Esophagus squamous epithelium (tissue), 5 donors: ENCODE results near the gene SSH3. TPM values are rescaled to one million over a fixed set of nuclear protein-coding genes. Genes with fewer than 3 reads are reported as not detected.

Experiments
- DNase-seq: peaks from one replicate; lab custom pipeline; 2025; lab: John Stamatoyannopoulos, UW
- H3K27ac ChIP-seq, 4 donors: fragments of 200-600 bp; sonication (generic); one replicate each; pipeline ENCODE4 v1.5.1; 2016 to 2019; ENCODE audit warnings: mild to moderate bottlenecking in 1 of 4
- H3K27me3 ChIP-seq, 4 donors: fragments of 200-600 bp; sonication (generic); 1 replicate in 3 of 4; 2 replicates in 1 of 4; pipeline versions ENCODE4 v1.5.1 to v1.6.0; 2017 to 2021; ENCODE audit warnings: antibody characterized with exemption in 1 of 4
- H3K36me3 ChIP-seq, 3 donors: fragments of 200-600 bp; sonication (generic); one replicate each; pipeline ENCODE4 v1.5.1; 2016 to 2019
- H3K4me1 ChIP-seq, 3 donors: fragments of 200-600 bp; sonication (generic); one replicate each; pipeline ENCODE4 v1.5.1; 2017 to 2019
- H3K4me3 ChIP-seq, 4 donors: fragments of 200-600 bp; sonication (generic); 1 replicate in 3 of 4; 2 replicates in 1 of 4; pipeline ENCODE4 v1.5.1; 2016 to 2019; ENCODE audit warnings: mild to moderate bottlenecking in 2 of 4, moderate library complexity in 1 of 4
- H3K9me3 ChIP-seq, 3 donors: fragments of 200-600 bp; sonication (generic); one replicate each; pipeline ENCODE4 v1.5.1; 2016 to 2019
- CTCF ChIP-seq, 6 experiments: fragments of 450-650 bp in 4 of 6; fragments of 200-600 bp in 2 of 6; sonication (generic) in 2 of 6; IDR thresholded peaks; one replicate each; pipeline ENCODE4 v1.5.1; 2016 to 2019; ENCODE audit warnings: antibody characterized with exemption in 6 of 6, mild to moderate bottlenecking in 4 of 6, moderate library complexity in 4 of 6
- POLR2A ChIP-seq, 4 donors: fragments of 450-650 bp; IDR thresholded peaks; one replicate each; pipeline ENCODE4 v1.6.1; 2017; ENCODE audit warnings: antibody characterized with exemption in 4 of 4, mild to moderate bottlenecking in 4 of 4, moderate library complexity in 3 of 4
- WGBS, 2 donors: methylation state at CpG; one replicate each; pipeline ENCODE4 v1.1.5; 2018; 5-methylcytosine and 5-hydroxymethylcytosine counted together
- intact Hi-C: fragments of 100-400 bp; cut with DNase I; formaldehyde crosslinking; loops from one replicate; pipeline ENCODE4 v1.15.0; 2022
- total RNA-seq, 4 donors: library from RNA; depleted of rRNA; stranded (reverse); fragments of >200 nt; gene quantifications; one replicate each; pipeline ENCODE4 v1.1.0, GENCODE V29; 2016
- donor health status: DM: yes; HTN: yes; CAD: no.

The SSH3 gene
- total RNA-seq, 4 donors from 2014 or later, result 51.4 to 78.4 (median 64.8) TPM

- peaks cover 93 to 99% (median 95%) of the 10 kb centered on the region in 3 donors for H3K4me1 ChIP-seq
- H3K4me3 ChIP-seq, result peak overlapping the region in 2 of 4 donors; percentile 96 to 99
- no peaks in the 10 kb centered on the region for H3K27me3 ChIP-seq
- TF ChIP-seq CTCF (IDR thresholded peaks at IDR 0.05) (no peak), POLR2A (IDR thresholded peaks at IDR 0.05) (no peak)
- H3K27ac ChIP-seq, result peak overlapping the region; percentile 25 to 98 (median 95)
- DNase-seq, result no peak
- 67% methylated on average over 2 to 8 of the region's 19 CpGs for WGBS, 2 donors
- H3K36me3 ChIP-seq, result peaks cover 8 to 60% (median 15%) of the 10 kb centered on the region in 3 donors
- H3K9me3 ChIP-seq, result no peaks in the 10 kb centered on the region
- intact Hi-C loops, result no loop called here
Measured at GRCh38 chr11:67271541-67272284, 31.6 kb upstream of the SSH3 start.

GRCh38 chr11:67272327-67273259 lies 30.7 kb upstream of the SSH3 start:
- H3K4me1 ChIP-seq, result peaks cover 99 to 100% (median 100%) of the 10 kb centered on the region in 3 donors
- peak overlapping the region; percentile 65 to 98 (median 95) for H3K27ac ChIP-seq
- intact Hi-C loops, result no loop called here
- H3K27me3 ChIP-seq, result no peaks in the 10 kb centered on the region
- H3K9me3 ChIP-seq, result no peaks in the 10 kb centered on the region
- peaks cover 8 to 60% (median 15%) of the 10 kb centered on the region in 3 donors for H3K36me3 ChIP-seq
- WGBS, 2 donors, result 66 to 75% methylated on average over 6 to 10 of the region's 23 CpGs
- DNase-seq, result no peak
- TF ChIP-seq POLR2A (IDR thresholded peaks at IDR 0.05) (no peak), CTCF (IDR thresholded peaks at IDR 0.05) (no peak)
- H3K4me3 ChIP-seq, result peak overlapping the region in 1 of 4 donors; percentile 99

- no peaks in the 10 kb centered on the region for H3K27me3 ChIP-seq
- intact Hi-C loops, result no loop called here
- 18 to 35% methylated on average over 8 to 11 of the region's 14 CpGs for WGBS, 2 donors
Measured at GRCh38 chr11:67273260-67273990, 29.9 kb upstream of the SSH3 start.

More at GRCh38 chr11:67273260-67273990, 29.9 kb upstream of the SSH3 start:
- H3K36me3 ChIP-seq, result peaks cover 12 to 58% (median 12%) of the 10 kb centered on the region in 3 donors
- DNase-seq, result no peak
- peaks cover 99 to 100% (median 100%) of the 10 kb centered on the region in 3 donors for H3K4me1 ChIP-seq
- H3K27ac ChIP-seq, result peak overlapping the region; percentile 65 to 98 (median 95)
- no peak overlapping the region for H3K4me3 ChIP-seq
- H3K9me3 ChIP-seq, result no peaks in the 10 kb centered on the region
- TF ChIP-seq CTCF (IDR thresholded peaks at IDR 0.05) (peak in 1 of 6 experiments; percentile 11), POLR2A (IDR thresholded peaks at IDR 0.05) (no peak)
